Memory B cell (primary cell): ENCODE measurements around the gene KDM1B.

Experiments used
- ATAC-seq: fragments of 150-1000 bp; cut with Tn5 transposase; 2 replicates; pipeline ENCODE4 v1.10.0; 2021; ENCODE audit warnings: low read depth, mild to moderate bottlenecking, moderate library complexity
- DNase-seq, 2 donors: peaks; one replicate each; pipeline ENCODE4 v3.0.0; 2022; ENCODE audit warnings: low spot score in 2 of 2
- H3K27ac Mint-ChIP-seq: one replicate; pipeline ENCODE4 v1.8.0; 2022; ENCODE audit warnings: mild to moderate bottlenecking, moderate library complexity, mixed read lengths
- H3K27me3 Mint-ChIP-seq: one replicate; pipeline ENCODE4 v1.8.0; 2022; ENCODE audit warnings: mixed read lengths
- H3K36me3 Mint-ChIP-seq: one replicate; pipeline ENCODE4 v1.8.0; 2022; ENCODE audit warnings: mild to moderate bottlenecking, mixed read lengths
- H3K4me1 Mint-ChIP-seq: one replicate; pipeline ENCODE4 v1.8.0; 2022; ENCODE audit warnings: mixed read lengths
- H3K4me3 Mint-ChIP-seq: one replicate; pipeline ENCODE4 v1.8.0; 2022; ENCODE audit warnings: mild to moderate bottlenecking, moderate library complexity, mixed read lengths
- H3K9me3 Mint-ChIP-seq: one replicate; pipeline ENCODE4 v1.8.0; 2022; ENCODE audit warnings: mixed read lengths

The KDM1B gene

GRCh38 chr6:18260448-18261106 is 105.4 kb downstream of the KDM1B start:
- peak; percentile 36 for ATAC-seq
- H3K36me3 Mint-ChIP-seq, result peaks cover 5% of the 10 kb centered on the region
- H3K4me1 Mint-ChIP-seq, result peaks cover 38% of the 10 kb centered on the region
- peak overlapping the region; percentile 68 for H3K4me3 Mint-ChIP-seq
- H3K9me3 Mint-ChIP-seq, result no peaks in the 10 kb centered on the region
- DNase-seq, result no peak
- H3K27ac Mint-ChIP-seq, result peak overlapping the region; percentile 95
- no peaks in the 10 kb centered on the region for H3K27me3 Mint-ChIP-seq

- no peaks in the 10 kb centered on the region for H3K9me3 Mint-ChIP-seq
- H3K27me3 Mint-ChIP-seq, result no peaks in the 10 kb centered on the region
- DNase-seq (no peak), ATAC-seq (no peak)
- peaks cover 5% of the 10 kb centered on the region for H3K36me3 Mint-ChIP-seq
- H3K27ac Mint-ChIP-seq, result peak overlapping the region; percentile 95
- peaks cover 39% of the 10 kb centered on the region for H3K4me1 Mint-ChIP-seq
- peak overlapping the region; percentile 55 for H3K4me3 Mint-ChIP-seq
Observed at GRCh38 chr6:18261877-18262276, 106.7 kb downstream of the KDM1B start.

GRCh38 chr6:18262702-18263417 is 107.6 kb downstream of the KDM1B start:
- Mint-ChIP-seq H3K27ac (peak overlapping the region; percentile 95), H3K4me1 (peaks cover 39% of the 10 kb centered on the region), H3K27me3 (no peaks in the 10 kb centered on the region), H3K9me3 (no peaks in the 10 kb centered on the region), H3K4me3 (peak overlapping the region; percentile 97), H3K36me3 (no peaks in the 10 kb centered on the region)
- peak; percentile 34 for ATAC-seq
- DNase-seq, result no peak

GRCh38 chr6:18263418-18264218 is 108.4 kb downstream of the KDM1B start:
- no peaks in the 10 kb centered on the region for H3K36me3 Mint-ChIP-seq
- peaks cover 39% of the 10 kb centered on the region for H3K4me1 Mint-ChIP-seq
- ATAC-seq (peak; percentile 11), DNase-seq (no peak)
- no peaks in the 10 kb centered on the region for H3K9me3 Mint-ChIP-seq
- H3K4me3 Mint-ChIP-seq, result peak overlapping the region; percentile 97
- H3K27me3 Mint-ChIP-seq, result no peaks in the 10 kb centered on the region
- H3K27ac Mint-ChIP-seq, result peak overlapping the region; percentile 95

- DNase-seq, result peak; percentile 60 to 70
- H3K27me3 Mint-ChIP-seq, result no peaks in the 10 kb centered on the region
- no peaks in the 10 kb centered on the region for H3K9me3 Mint-ChIP-seq
- H3K36me3 Mint-ChIP-seq, result no peaks in the 10 kb centered on the region
- peak; percentile 59 for ATAC-seq
- peak within 1 kb of the TSS; percentile 95 for H3K27ac Mint-ChIP-seq
- H3K4me1 Mint-ChIP-seq, result peaks cover 39% of the 10 kb centered on the region
- peak within 1 kb of the TSS; percentile 97 for H3K4me3 Mint-ChIP-seq
Observed at GRCh38 chr6:18264219-18264922, 109.1 kb downstream of the KDM1B start, which contains the start of gene DEK. TSS of gene DEK (minus strand) at chr6:18264530. CDS start at chr6:18263987, 543 bp downstream.

- peak overlapping the region; percentile 95 for H3K27ac Mint-ChIP-seq
Observed at GRCh38 chr6:18264923-18265377, 109.7 kb downstream of the KDM1B start.

GRCh38 chr6:18265787-18266522 is 110.7 kb downstream of the KDM1B start:
- peaks cover 27% of the 10 kb centered on the region for H3K4me1 Mint-ChIP-seq
- H3K4me3 Mint-ChIP-seq, result peak overlapping the region; percentile 84
- no peaks in the 10 kb centered on the region for H3K27me3 Mint-ChIP-seq
- ATAC-seq (no peak), DNase-seq (no peak)
- H3K27ac Mint-ChIP-seq, result peak overlapping the region; percentile 95
- no peaks in the 10 kb centered on the region for H3K36me3 Mint-ChIP-seq
- no peaks in the 10 kb centered on the region for H3K9me3 Mint-ChIP-seq

More at GRCh38 chr6:18264923-18265377, 109.7 kb downstream of the KDM1B start:
- H3K4me3 Mint-ChIP-seq, result peak overlapping the region; percentile 84
- no peaks in the 10 kb centered on the region for H3K27me3 Mint-ChIP-seq
- H3K36me3 Mint-ChIP-seq, result no peaks in the 10 kb centered on the region
- H3K9me3 Mint-ChIP-seq, result no peaks in the 10 kb centered on the region
- peaks cover 35% of the 10 kb centered on the region for H3K4me1 Mint-ChIP-seq
- ATAC-seq (no peak), DNase-seq (no peak)

- Mint-ChIP-seq H3K27me3 (no peaks in the 10 kb centered on the region), H3K4me3 (no peak overlapping the region), H3K4me1 (peaks cover 24% of the 10 kb centered on the region), H3K27ac (no peak overlapping the region), H3K9me3 (no peaks in the 10 kb centered on the region), H3K36me3 (no peaks in the 10 kb centered on the region)
- DNase-seq (no peak), ATAC-seq (no peak)
Observed at GRCh38 chr6:18266523-18266912, 111.3 kb downstream of the KDM1B start.

- H3K36me3 Mint-ChIP-seq, result peaks cover 3% of the 10 kb centered on the region
- no peak for DNase-seq
- no peak overlapping the region for H3K4me3 Mint-ChIP-seq
- H3K27me3 Mint-ChIP-seq, result no peaks in the 10 kb centered on the region
- peaks cover 10% of the 10 kb centered on the region for H3K4me1 Mint-ChIP-seq
- ATAC-seq, result no peak
- no peak overlapping the region for H3K27ac Mint-ChIP-seq
- H3K9me3 Mint-ChIP-seq, result peaks cover 3% of the 10 kb centered on the region
Observed at GRCh38 chr6:18268066-18268465, 112.8 kb downstream of the KDM1B start.

- no peak for DNase-seq
- H3K36me3 Mint-ChIP-seq, result peaks cover 3% of the 10 kb centered on the region
- peaks cover 7% of the 10 kb centered on the region for H3K4me1 Mint-ChIP-seq
- no peak for ATAC-seq
- H3K27ac Mint-ChIP-seq, result no peak overlapping the region
- H3K9me3 Mint-ChIP-seq, result peaks cover 3% of the 10 kb centered on the region
- no peak overlapping the region for H3K4me3 Mint-ChIP-seq
- H3K27me3 Mint-ChIP-seq, result no peaks in the 10 kb centered on the region
Observed at GRCh38 chr6:18269253-18269652, 114.0 kb downstream of the KDM1B start.

GRCh38 chr6:18269717-18270116 is 114.5 kb downstream of the KDM1B start:
- Mint-ChIP-seq H3K36me3 (peaks cover 3% of the 10 kb centered on the region), H3K27me3 (no peaks in the 10 kb centered on the region), H3K27ac (no peak overlapping the region), H3K4me1 (peaks cover 7% of the 10 kb centered on the region), H3K4me3 (no peak overlapping the region), H3K9me3 (peaks cover 3% of the 10 kb centered on the region)
- ATAC-seq, result no peak
- no peak for DNase-seq

- peaks cover 2% of the 10 kb centered on the region for H3K27me3 Mint-ChIP-seq
- ATAC-seq (no peak), DNase-seq (no peak)
- no peak overlapping the region for H3K27ac Mint-ChIP-seq
- peaks cover 4% of the 10 kb centered on the region for H3K4me1 Mint-ChIP-seq
- H3K9me3 Mint-ChIP-seq, result peaks cover 3% of the 10 kb centered on the region
- H3K36me3 Mint-ChIP-seq, result peaks cover 3% of the 10 kb centered on the region
- no peak overlapping the region for H3K4me3 Mint-ChIP-seq
Observed at GRCh38 chr6:18270216-18270615, 115.0 kb downstream of the KDM1B start.
